GM21367 (cell line): ENCODE measurements around the gene IFNAR2.

Experiments used
- ATAC-seq: cut with Tn5 transposase; IDR thresholded peaks from one replicate; pipeline ENCODE4 v1.9.1; 2021; ENCODE audit not compliant: unreplicated experiment

Gene IFNAR2

GRCh38 chr21:33266050-33266788 lies 36.5 kb downstream of the IFNAR2 start, which contains the start of gene IL10RB:
TSS of gene IL10RB (plus strand) at chr21:33266367. CDS start at chr21:33266466, 99 bp downstream.
- peak; percentile 33 for ATAC-seq

- ATAC-seq = no peak
These were observed 37.0 kb downstream of the IFNAR2 start for GRCh38 chr21:33266789-33267135.

GRCh38 chr21:33267250-33267649 lies 37.5 kb downstream of the IFNAR2 start:
- ATAC-seq = no peak

- peak; percentile 2 for ATAC-seq
These were observed 38.6 kb downstream of the IFNAR2 start for GRCh38 chr21:33268393-33268736.

- ATAC-seq = peak; percentile 60
These were observed 39.2 kb downstream of the IFNAR2 start for GRCh38 chr21:33268737-33269441.

GRCh38 chr21:33270986-33271385 lies 41.2 kb downstream of the IFNAR2 start:
- no peak for ATAC-seq

- ATAC-seq = no peak
These were observed 43.3 kb downstream of the IFNAR2 start for GRCh38 chr21:33273044-33273443.

- ATAC-seq = no peak
These were observed 49.0 kb downstream of the IFNAR2 start for GRCh38 chr21:33278721-33279120.

GRCh38 chr21:33279330-33279820 lies 49.6 kb downstream of the IFNAR2 start:
- no peak for ATAC-seq
